Omental fat pad (tissue), 4 donors: ENCODE data around the gene KRT72. TPM values are rescaled to one million over a fixed set of nuclear protein-coding genes. Genes with fewer than 3 reads are reported as not detected.

Source experiments
- ATAC-seq: fragments of 150-250 bp; one replicate; pipeline ENCODE4 v1.9.1; 2016; ENCODE audit warnings: mild to moderate bottlenecking, moderate library complexity; ENCODE audit not compliant: low FRiP score
- DNase-seq: peaks from one replicate; pipeline ENCODE4 v3.0.0-alpha.2; 2019; ENCODE audit warnings: low spot score
- total RNA-seq, 4 donors: library from RNA; depleted of rRNA; stranded (reverse); fragments of >200 nt; gene quantifications; one replicate each; pipeline ENCODE4 v1.1.0, GENCODE V29; 2016
- TF ChIP-seq, protein P1 (sequence below), 3 donors: fragments of 450-650 bp; IDR thresholded peaks; one replicate each; pipeline ENCODE4 v1.5.1; 2016 to 2017; ENCODE audit warnings: antibody characterized with exemption in 3 of 3, mild to moderate bottlenecking in 3 of 3, moderate library complexity in 2 of 3

KRT72 gene
- total RNA-seq, 4 donors from 2014 or later = 0.31 TPM; not detected in 3

DNA sequence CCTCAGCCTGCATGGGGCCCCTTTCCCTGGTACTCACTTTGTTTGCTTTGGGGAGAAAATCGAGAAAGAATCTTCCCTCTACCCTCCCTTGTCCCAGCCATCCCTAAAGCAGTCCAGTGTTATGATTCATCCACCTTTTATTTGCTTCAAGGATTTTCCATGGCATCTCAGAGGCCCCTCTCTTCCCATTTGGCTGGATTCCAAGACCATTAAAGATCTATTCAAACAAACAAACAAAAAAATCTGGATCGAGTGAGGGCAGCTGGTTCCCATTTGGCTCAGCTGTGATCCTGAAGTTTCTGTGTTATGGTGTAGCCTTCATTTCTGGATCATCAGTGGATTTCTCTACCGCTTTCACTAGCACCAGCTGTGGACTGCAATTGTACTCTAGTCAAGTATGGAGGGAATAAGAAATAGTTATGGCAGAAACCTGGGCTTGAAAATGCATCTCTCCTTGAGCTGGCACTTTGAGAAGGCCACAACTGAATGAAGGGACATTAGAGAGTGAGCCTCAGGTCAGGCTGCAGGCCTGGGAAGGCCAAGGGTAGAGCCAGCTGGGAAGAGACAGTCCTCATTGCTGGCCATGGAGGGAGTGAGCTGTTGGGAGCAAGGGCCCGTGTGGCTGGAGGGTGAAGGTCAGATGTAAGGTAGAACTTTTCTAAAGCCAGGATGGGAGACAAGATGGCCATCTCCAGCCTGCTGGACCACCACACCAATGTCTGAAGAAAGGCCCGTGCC lies 62.0 kb downstream of the KRT72 start:
- ATAC-seq (no peak), DNase-seq (no peak)
- TF ChIP-seq, protein P1, sequence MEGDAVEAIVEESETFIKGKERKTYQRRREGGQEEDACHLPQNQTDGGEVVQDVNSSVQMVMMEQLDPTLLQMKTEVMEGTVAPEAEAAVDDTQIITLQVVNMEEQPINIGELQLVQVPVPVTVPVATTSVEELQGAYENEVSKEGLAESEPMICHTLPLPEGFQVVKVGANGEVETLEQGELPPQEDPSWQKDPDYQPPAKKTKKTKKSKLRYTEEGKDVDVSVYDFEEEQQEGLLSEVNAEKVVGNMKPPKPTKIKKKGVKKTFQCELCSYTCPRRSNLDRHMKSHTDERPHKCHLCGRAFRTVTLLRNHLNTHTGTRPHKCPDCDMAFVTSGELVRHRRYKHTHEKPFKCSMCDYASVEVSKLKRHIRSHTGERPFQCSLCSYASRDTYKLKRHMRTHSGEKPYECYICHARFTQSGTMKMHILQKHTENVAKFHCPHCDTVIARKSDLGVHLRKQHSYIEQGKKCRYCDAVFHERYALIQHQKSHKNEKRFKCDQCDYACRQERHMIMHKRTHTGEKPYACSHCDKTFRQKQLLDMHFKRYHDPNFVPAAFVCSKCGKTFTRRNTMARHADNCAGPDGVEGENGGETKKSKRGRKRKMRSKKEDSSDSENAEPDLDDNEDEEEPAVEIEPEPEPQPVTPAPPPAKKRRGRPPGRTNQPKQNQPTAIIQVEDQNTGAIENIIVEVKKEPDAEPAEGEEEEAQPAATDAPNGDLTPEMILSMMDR (IDR thresholded peaks at IDR 0.05) = no peak

DNA sequence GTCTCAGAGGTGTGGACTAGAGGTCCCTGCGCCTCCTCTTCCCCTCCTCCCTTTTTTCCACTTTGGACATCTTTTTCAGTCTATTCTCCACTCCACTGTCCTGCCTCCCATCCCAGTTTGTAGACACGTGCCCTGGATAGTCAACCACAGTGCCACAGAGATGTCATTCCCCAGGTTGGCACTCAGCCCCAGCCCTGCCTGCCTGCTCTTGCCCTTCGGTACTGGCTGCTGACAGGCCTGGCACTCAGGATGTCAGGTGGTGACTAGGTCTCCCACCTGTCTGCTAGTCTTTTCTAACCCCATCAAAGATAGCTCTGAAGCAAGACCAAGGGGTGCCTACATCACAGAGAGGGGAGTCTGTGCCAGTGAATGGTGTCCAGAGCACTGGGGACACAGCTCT lies 64.2 kb downstream of the KRT72 start:
- ATAC-seq (no peak), DNase-seq (no peak)

More for the DNA sequence above, 64.2 kb downstream of the KRT72 start:
- TF ChIP-seq, protein P1 (IDR thresholded peaks at IDR 0.05) = no peak

Other genes with a start within 250 kb of the KRT72 start
- gene KRT85, start 234.0 kb downstream of the KRT72 start, total RNA-seq = not detected
- not detected for gene KRT84, start 215.8 kb downstream of the KRT72 start, total RNA-seq
- not detected for gene KRT82, start 195.1 kb downstream of the KRT72 start, total RNA-seq
- gene KRT75, start 167.1 kb downstream of the KRT72 start, total RNA-seq = not detected
- gene KRT6B, start 149.3 kb downstream of the KRT72 start, total RNA-seq = under 1 TPM in 2 of 4 donors, not detected in 2; 0.24 to 0.46 TPM
- not detected for gene KRT6C, start 127.7 kb downstream of the KRT72 start, total RNA-seq
- gene KRT6A, start 108.2 kb downstream of the KRT72 start, total RNA-seq = 10 to 100 TPM in 2 of 4 donors, 1 to 10 TPM in 2; 3.3 to 40.7 (median 8.4) TPM
- gene KRT5, start 81.1 kb downstream of the KRT72 start, total RNA-seq = 10 to 100 TPM in 3 of 4 donors, 1 to 10 TPM in 1; 3.6 to 59.0 (median 14.4) TPM
- not detected for gene KRT71, start 48.3 kb downstream of the KRT72 start, total RNA-seq
- gene KRT74, start 27.6 kb downstream of the KRT72 start, total RNA-seq = not detected
- gene KRT73, start 17.1 kb upstream of the KRT72 start, total RNA-seq = not detected
- not detected for gene KRT2, start 50.7 kb upstream of the KRT72 start, total RNA-seq
- gene KRT1, start 78.9 kb upstream of the KRT72 start, total RNA-seq = under 1 TPM in 1 of 4 donors, not detected in 3; 0.47 TPM
- not detected for gene KRT77, start 102.1 kb upstream of the KRT72 start, total RNA-seq
- gene KRT76, start 175.9 kb upstream of the KRT72 start, total RNA-seq = not detected
- gene KRT3, start 194.7 kb upstream of the KRT72 start, total RNA-seq = not detected
- not detected for gene KRT4, start 212.7 kb upstream of the KRT72 start, total RNA-seq
- 1 to 10 TPM in 2 of 4 donors, under 1 TPM in 1, not detected in 1; 0.46 to 2.8 (median 1.7) TPM for gene KRT79, start 232.8 kb upstream of the KRT72 start, total RNA-seq
- gene KRT78, start 247.5 kb upstream of the KRT72 start, total RNA-seq = 1 to 10 TPM in 1 of 4 donors, not detected in 3; 1.9 TPM